Peyer's patch (tissue), 4 donors: ENCODE measurements around the gene CPXM1. TPM values are rescaled to one million over a fixed set of nuclear protein-coding genes. Genes with fewer than 3 reads are reported as not detected.

Experiments
- DNase-seq, 3 donors: peaks; one replicate each; pipeline ENCODE4 v3.0.0-alpha.2; 2017 to 2019
- H3K27ac ChIP-seq, 4 donors: fragments of 200-600 bp; sonication (generic); one replicate each; pipeline ENCODE4 v1.5.1; 2016 to 2019
- H3K27me3 ChIP-seq, 2 donors: fragments of 200-600 bp; sonication (generic); one replicate each; pipeline ENCODE4 v1.5.1; 2019
- H3K36me3 ChIP-seq, 3 donors: fragments of 200-600 bp; sonication (generic); one replicate each; pipeline ENCODE4 v1.5.1; 2016 to 2019
- H3K4me1 ChIP-seq, 4 donors: fragments of 200-600 bp; sonication (generic); one replicate each; pipeline ENCODE4 v1.5.1; 2016 to 2019
- H3K4me3 ChIP-seq, 4 donors: fragments of 200-600 bp; sonication (generic); 1 replicate in 3 of 4; 2 replicates in 1 of 4; pipeline ENCODE4 v1.5.1; 2016 to 2019; ENCODE audit warnings: mild to moderate bottlenecking in 1 of 4
- H3K9me3 ChIP-seq, 4 donors: fragments of 200-600 bp; sonication (generic); one replicate each; pipeline ENCODE4 v1.5.1; 2016 to 2019; ENCODE audit warnings: mild to moderate bottlenecking in 1 of 4
- CTCF ChIP-seq, 6 experiments: fragments of 450-650 bp in 4 of 6; fragments of 200-600 bp in 2 of 6; sonication (generic) in 1 of 6; IDR thresholded peaks; one replicate each; pipeline ENCODE4 v1.5.1; 2017 to 2019; ENCODE audit warnings: antibody characterized with exemption in 6 of 6, mild to moderate bottlenecking in 3 of 6, moderate library complexity in 1 of 6
- POLR2A ChIP-seq, 2 donors: fragments of 450-650 bp; IDR thresholded peaks; one replicate each; pipeline ENCODE4 v1.5.1; 2017; ENCODE audit warnings: antibody characterized with exemption in 2 of 2, mild to moderate bottlenecking in 2 of 2, moderate library complexity in 2 of 2
- total RNA-seq, 4 donors: library from RNA; depleted of rRNA; stranded (reverse); fragments of >200 nt; gene quantifications; one replicate each; pipeline ENCODE4 v1.1.0, GENCODE V29; 2016

CPXM1 gene
- total RNA-seq, 4 donors from 2014 or later: 1.1 to 2.5 (median 1.2) TPM; not detected in 1

- Histone ChIP-seq H3K9me3 (no peaks in the 10 kb centered on the region), H3K4me1 (no peaks in the 10 kb centered on the region), H3K27ac (no peak overlapping the region), H3K27me3 (peaks cover 0 to 10% of the 10 kb centered on the region in 2 donors), H3K36me3 (no peaks in the 10 kb centered on the region), H3K4me3 (no peak overlapping the region)
- TF ChIP-seq CTCF (IDR thresholded peaks at IDR 0.05): no peak
- no peak for TF ChIP-seq POLR2A (IDR thresholded peaks at IDR 0.05)
- DNase-seq: no peak
These were observed 6.6 kb upstream of the CPXM1 start for GRCh38 chr20:2807019-2807418.

DNA sequence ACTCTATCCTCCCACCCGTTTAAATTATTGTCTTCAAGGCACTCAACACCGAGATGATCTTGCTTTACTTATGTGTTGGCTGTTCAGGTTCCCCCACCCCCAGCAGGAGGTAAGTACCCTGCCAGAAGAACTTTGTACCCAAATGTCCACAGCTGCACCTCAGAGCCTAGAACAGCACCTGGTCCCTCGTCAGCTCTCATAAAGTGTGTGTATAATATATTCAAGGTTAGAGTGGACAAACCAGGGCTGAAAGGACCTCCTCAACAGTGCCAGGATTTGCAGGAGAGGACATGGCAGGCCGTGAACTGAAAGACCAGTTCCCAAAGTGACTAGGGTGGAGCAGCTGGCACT is 5.9 kb upstream of the CPXM1 start:
- TF ChIP-seq CTCF (IDR thresholded peaks at IDR 0.05): no peak
- TF ChIP-seq POLR2A (IDR thresholded peaks at IDR 0.05): no peak
- no peak for DNase-seq
- Histone ChIP-seq H3K27ac (no peak overlapping the region), H3K4me1 (no peaks in the 10 kb centered on the region), H3K9me3 (no peaks in the 10 kb centered on the region), H3K27me3 (peaks cover 0 to 13% of the 10 kb centered on the region in 2 donors), H3K4me3 (no peak overlapping the region), H3K36me3 (no peaks in the 10 kb centered on the region)

- no peak for DNase-seq
- peaks cover 0 to 4% (median 0%) of the 10 kb centered on the region in 4 donors for H3K4me1 ChIP-seq
- H3K27ac ChIP-seq: no peak overlapping the region
- no peaks in the 10 kb centered on the region for H3K36me3 ChIP-seq
- H3K27me3 ChIP-seq: peaks cover 0 to 15% of the 10 kb centered on the region in 2 donors
- no peaks in the 10 kb centered on the region for H3K9me3 ChIP-seq
- TF ChIP-seq POLR2A (IDR thresholded peaks at IDR 0.05) (no peak), CTCF (IDR thresholded peaks at IDR 0.05) (no peak)
- H3K4me3 ChIP-seq: no peak overlapping the region
These were observed 5.4 kb upstream of the CPXM1 start for GRCh38 chr20:2805689-2806350.

GRCh38 chr20:2804852-2805688 is 4.6 kb upstream of the CPXM1 start:
- Histone ChIP-seq H3K27ac (no peak overlapping the region), H3K9me3 (no peaks in the 10 kb centered on the region), H3K27me3 (peaks cover 0 to 22% of the 10 kb centered on the region in 2 donors), H3K36me3 (no peaks in the 10 kb centered on the region), H3K4me3 (no peak overlapping the region), H3K4me1 (peaks cover 0 to 12% (median 2%) of the 10 kb centered on the region in 4 donors)
- no peak for TF ChIP-seq CTCF (IDR thresholded peaks at IDR 0.05)
- TF ChIP-seq POLR2A (IDR thresholded peaks at IDR 0.05): no peak
- DNase-seq: no peak

GRCh38 chr20:2804041-2804828 is 3.8 kb upstream of the CPXM1 start:
- TF ChIP-seq POLR2A (IDR thresholded peaks at IDR 0.05) (no peak), CTCF (IDR thresholded peaks at IDR 0.05) (no peak)
- no peak overlapping the region for H3K4me3 ChIP-seq
- H3K9me3 ChIP-seq: no peaks in the 10 kb centered on the region
- H3K27me3 ChIP-seq: peaks cover 0 to 27% of the 10 kb centered on the region in 2 donors
- H3K4me1 ChIP-seq: peaks cover 0 to 17% (median 2%) of the 10 kb centered on the region in 4 donors
- no peak overlapping the region for H3K27ac ChIP-seq
- DNase-seq: no peak
- no peaks in the 10 kb centered on the region for H3K36me3 ChIP-seq
